ENCODE results near the gene ANKS1A.
"Not testable (repeated sequence)": the region's sequence is repeated elsewhere in the genome, so short reads cannot be mapped to it uniquely, and the experiment has no call there.

ANKS1A gene

GRCh38 chr6:35088281-35089215 lies 199.5 kb downstream of the ANKS1A start:
- DNase-seq = no peak

- DNase-seq = no peak
Measured at GRCh38 chr6:35089216-35089934, 200.3 kb downstream of the ANKS1A start.

DNA sequence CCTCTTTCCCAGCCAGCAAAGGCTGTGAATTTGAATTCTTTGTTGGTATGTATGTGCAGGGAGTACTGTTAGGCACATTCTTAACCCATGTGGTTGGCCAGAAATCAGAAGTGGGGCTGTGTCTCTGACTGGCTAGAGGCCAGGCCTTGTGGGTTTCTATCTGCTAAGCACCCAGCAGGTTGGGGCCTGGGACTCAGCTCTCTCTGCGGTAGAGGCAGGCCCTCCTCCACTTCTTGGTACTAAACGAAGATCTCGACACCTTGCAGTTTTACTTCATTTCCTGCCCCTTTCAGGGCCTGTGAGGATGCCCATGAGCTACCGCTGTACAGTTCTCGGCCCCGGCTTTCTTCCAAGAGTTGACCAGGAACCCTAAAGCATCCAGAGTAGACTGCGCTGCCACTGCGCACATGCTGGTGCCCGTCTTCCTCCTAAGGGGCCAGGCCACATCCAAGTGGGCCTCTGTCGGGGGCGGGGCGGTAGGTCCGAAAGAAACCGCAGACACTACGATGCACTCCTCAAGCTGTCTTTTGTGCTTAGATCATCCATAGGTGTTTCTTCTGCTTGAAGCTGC lies 201.0 kb downstream of the ANKS1A start:
- no peak for DNase-seq

DNA sequence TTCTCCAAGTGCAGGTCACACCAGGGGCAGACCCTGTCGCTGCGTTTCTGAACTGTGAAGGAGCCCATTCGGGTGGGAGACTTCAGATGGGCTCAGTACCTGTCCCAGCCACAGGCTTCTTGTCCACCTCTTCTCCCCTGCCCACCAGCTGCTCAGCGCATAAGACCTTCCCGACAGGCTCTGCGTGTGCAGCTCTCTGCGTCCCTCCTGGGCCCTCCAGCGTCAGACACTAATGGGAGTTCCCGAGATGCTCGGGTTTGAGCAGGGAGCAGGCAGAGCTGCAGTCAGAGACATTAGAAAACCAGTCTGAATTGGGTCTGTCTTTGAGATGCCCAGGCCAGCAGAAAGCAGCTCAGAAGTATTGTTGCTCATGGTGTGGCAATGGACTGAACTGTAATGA lies 201.7 kb downstream of the ANKS1A start:
- DNase-seq = no peak

DNA sequence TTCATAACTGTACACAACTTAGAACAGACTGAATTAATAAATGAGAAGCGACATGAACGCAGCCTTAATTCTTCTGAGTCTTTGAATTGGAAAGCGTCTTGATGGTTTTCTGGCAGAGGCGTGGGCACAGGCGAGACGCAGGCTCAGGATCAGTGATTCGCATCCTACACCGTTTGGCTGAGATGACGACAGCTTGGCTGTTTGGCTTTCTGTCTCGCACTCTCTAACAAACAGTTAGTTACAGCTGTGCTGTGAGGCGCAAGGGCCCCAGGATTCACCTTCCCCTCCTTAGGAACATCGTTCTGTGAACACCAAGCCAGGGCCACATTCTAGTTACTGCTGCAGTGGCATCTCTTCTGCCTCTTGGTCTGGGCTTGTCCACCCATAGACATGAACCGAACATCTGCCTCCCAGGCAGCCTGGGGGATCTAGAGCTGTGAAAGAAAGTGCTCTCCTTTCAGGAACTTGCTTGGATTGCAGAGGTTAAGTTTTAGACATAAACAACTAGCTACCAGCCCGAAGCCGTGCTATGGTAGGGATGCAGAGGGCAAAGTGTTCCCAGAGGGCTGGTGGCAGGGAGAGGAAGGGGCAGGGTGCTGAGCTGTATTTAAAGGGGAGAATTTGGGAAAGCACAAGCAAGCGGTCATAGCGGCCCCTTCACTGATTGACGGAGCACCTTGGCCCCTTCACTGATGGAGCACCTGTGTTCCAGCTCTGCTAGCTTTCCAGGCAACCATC lies 202.5 kb downstream of the ANKS1A start:
- DNase-seq = no peak

DNA sequence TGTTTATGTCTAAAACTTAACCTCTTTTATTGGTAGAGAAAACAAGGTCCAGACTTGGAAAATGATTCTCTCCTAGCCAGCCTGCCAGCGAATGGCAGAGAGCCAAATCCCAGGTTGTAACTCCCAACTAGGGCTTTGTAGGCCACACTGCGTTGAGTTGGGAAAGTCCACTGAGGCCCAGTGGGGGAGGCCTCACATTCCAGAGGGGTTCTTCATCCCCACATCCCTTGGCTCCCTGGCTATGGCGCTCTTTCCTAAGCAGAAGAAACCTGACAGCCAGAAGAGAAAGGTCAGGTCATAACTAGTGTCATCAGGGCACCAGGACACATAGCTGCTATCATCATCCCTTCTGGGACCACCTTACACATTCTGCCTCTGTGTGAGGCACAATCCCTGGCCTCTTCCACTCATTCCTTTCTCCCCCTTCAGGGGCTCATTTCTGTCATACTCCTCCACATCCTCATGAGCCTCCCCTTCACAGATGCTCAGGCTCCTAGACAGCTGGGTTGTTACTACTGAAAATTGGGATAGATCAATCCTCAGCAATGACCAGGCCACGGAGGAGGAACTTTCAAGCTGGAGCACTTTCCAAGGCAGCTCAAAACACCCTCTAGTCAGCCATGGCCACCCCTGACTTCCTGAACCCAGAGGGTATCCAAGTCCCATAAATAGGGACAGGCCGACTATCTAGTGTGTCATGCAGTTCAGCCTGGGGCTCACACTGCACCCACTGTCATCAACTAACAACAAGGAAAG lies 203.5 kb downstream of the ANKS1A start:
- DNase-seq = no peak

DNA sequence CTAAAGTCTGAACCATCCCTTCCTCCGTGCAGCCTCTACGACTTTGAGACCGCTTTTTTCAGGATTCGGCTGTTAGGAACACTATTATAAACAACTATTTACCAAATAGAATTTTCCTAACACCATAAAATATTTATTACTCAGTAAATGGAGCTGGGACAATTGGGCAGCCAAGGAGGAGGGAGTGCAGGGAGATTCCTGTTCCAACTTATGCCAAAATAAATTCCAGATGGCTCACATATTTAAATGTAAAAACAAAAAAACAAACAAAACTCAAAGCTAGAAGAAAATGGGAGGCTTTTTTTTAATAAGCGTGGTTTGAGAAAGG lies 204.0 kb downstream of the ANKS1A start:
- no peak for DNase-seq

DNA sequence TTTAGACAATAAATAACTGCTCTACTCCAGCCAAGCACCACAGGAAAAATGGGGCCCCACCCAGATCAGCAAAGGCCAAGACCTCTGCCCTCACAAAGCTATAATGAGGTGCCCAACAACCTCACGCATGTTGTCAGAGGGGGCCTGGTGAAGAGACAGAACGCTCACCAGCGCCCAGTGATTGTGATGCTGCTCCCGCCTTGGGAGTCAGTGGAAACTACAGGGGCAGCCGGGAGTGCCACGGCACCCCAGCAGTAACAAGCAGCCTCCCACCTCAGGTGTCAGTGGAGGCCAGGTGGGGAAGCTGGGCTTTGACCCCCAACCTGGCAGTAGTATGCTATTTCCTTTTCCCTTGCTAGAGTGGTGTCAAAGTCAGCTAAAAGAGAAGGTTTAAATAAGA lies 204.7 kb downstream of the ANKS1A start:
- no peak for DNase-seq

- DNase-seq = no peak
Measured at GRCh38 chr6:35094183-35094582, 205.1 kb downstream of the ANKS1A start.

DNA sequence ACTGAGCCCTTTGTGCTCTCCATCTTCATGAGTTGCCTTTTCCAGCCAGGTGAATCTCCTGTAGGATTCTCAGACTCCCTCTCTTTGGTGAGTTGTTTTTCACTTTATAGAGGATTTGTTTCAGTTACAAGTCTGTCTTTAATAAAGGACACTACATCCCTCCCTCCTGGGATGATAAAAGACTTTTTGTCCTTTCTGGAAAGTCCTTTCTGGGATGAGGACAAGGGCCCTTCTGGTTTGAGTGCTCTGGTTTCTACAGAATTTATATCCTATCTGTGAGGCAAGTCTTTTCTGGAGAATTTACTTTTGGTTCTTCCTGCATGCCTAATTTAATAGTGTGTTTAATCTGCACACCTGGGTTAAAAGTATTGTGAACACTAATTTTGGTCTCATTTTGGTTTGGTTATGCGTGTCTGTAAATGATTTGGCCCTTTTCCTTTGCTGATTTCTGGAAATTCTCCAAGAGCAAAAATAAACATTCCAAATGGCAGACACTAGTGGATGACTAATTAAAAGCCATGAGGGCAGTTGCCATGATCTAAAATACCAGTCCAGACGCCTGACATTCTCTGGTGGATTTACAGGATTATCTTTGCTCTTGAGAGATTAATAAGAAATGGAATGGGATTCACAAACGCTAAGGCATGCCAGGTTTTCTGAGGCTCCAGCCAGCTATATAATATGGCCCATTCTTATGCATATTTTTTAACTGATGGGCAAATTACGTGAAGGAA lies 207.2 kb downstream of the ANKS1A start:
- no peak for DNase-seq

- no peak for DNase-seq
Measured at GRCh38 chr6:35099116-35099515, 210.1 kb downstream of the ANKS1A start.

GRCh38 chr6:35105078-35105477 lies 216.0 kb downstream of the ANKS1A start:
- no peak for DNase-seq

DNA sequence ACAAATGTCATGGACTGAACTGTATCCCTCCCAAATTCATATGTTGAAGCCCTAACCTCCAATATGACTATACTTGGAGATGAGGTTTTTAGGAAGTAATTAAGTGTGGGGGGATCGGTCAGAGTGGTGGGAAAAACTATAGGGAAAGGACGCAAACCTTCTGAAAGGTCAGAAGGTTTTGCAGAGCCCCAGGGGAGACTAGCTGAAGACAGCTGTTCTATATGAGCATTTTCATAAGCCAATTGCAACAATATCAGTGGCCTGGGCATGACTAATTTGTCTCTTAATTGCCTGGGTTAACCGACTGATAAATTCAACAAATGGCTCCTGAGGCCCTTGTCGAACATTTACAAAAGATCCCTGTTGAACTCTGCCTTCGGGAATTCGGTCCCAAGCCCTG lies 217.0 kb downstream of the ANKS1A start:
- DNase-seq = not testable (repeated sequence)

DNA sequence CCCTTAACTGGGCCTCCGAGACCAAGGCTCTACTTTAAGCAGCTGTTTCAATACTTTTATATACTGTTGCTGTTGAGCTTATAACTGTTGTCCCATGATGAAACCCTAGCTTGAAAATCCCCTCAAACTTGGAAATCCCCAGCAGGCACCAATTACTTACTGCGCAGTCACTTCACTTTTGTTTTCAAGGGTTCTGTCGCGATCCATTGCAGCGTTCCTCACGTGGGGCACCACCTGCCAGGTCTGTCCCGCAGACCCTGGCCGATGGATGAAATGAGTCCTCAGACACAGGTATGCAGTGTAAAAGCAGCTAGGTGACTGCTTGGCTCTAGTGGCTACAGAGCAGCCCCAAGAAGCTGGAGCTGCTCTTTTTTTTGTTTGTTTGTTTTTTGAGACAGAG lies 218.2 kb downstream of the ANKS1A start:
- not testable (repeated sequence) for DNase-seq

DNA sequence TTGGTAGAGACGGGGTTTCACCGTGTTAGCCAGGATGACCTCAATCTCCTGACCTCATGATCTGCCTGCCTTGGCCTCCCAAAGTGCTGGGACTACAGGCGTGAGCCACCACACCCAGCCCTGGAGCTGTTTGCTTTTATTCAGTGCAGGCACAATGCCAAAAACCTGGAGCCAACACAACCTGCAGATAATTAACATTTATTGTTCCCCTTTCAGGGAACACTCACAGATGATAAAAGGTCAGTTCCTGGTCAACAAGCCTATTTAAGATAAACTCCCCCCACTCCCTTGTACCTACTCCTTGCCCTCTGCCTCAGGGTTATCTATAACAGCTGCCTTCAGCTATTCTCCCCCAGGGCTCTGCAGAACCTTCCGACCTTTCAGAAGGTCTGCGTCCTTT lies 218.7 kb downstream of the ANKS1A start:
- not testable (repeated sequence) for DNase-seq

- DNase-seq = no peak
Measured at GRCh38 chr6:35108309-35108885, 219.3 kb downstream of the ANKS1A start.

- DNase-seq = no peak
Measured at GRCh38 chr6:35120746-35121145, 231.7 kb downstream of the ANKS1A start.

- no peak for DNase-seq
Measured at GRCh38 chr6:35124356-35124755, 235.3 kb downstream of the ANKS1A start.

DNA sequence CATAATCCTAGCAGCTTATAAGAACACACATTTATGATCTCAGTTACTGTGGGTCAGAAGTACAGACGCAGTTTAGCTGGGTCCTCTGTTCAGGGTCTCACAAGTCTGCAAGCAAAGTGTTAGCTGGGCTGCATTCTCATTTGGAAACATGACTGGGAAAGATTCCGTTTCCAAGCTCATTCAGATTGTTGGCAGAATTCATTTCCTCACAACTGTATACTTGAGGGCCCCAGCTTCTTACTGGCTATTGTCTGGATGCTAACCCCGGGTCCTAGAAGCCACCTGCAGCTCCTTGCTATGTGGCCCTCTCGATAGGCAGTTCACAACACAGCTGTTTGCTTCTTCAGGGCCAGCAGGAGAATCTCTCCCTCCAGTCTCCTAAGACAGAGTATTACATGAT lies 239.0 kb downstream of the ANKS1A start:
- no peak for DNase-seq

DNA sequence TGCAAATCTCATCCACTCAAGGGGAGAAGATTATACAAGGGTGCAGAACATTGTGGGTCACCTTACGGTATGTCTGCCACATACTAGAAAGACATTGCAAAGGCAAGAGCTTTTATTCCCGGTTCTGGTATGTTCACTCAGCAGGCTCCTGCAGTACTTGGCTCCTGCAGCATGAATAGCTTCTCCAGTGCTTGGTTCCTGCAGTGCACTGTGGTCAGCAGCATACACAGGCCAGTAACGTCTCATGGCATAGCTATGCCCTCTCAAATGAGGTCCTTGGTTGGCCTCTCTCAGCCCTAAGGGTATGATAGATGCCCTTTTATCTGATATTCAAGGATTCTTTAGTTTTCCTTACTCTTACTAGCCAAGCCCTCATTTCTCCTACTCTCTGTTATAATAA lies 239.4 kb downstream of the ANKS1A start:
- DNase-seq = no peak

- no peak for DNase-seq
Measured at GRCh38 chr6:35136185-35136584, 247.1 kb downstream of the ANKS1A start.
